ENCODE measurements around the gene LFNG.
"Not testable (repeated sequence)": the region's sequence is repeated elsewhere in the genome, so short reads cannot be mapped to it uniquely, and the experiment has no call there.

LFNG gene

GRCh38 chr7:2563955-2564354 is 44.4 kb downstream of the LFNG start:
- not testable (repeated sequence) for H3K9ac ChIP-seq (ENCODE audit: low read length); H2BK5ac ChIP-seq (ENCODE audit: low read length); H4K8ac ChIP-seq (ENCODE audit: low read depth, low read length); H3K4me2 ChIP-seq (ENCODE audit: low read length); H3K56ac ChIP-seq (ENCODE audit: low read length); H3K27me3 ChIP-seq (ENCODE audit: insufficient read depth, low read length, poor library complexity); DNase-seq; H3K36me3 ChIP-seq (ENCODE audit: control insufficient read depth, insufficient read depth, low read length); H3K79me1 ChIP-seq (ENCODE audit: low read length); H3K4me1 ChIP-seq (ENCODE audit: control insufficient read depth, low read depth, low read length); H2AK5ac ChIP-seq (ENCODE audit: low read length); H3K4ac ChIP-seq (ENCODE audit: low read depth, low read length); H3K79me2 ChIP-seq (ENCODE audit: control insufficient read depth, insufficient read depth, low read length); H3K18ac ChIP-seq (ENCODE audit: low read length); H3K23ac ChIP-seq (ENCODE audit: low read length); H3K4me3 ChIP-seq (ENCODE audit: low read length); H3K27ac ChIP-seq (ENCODE audit: low read depth, low read length); H2BK120ac ChIP-seq (ENCODE audit: low read depth, low read length); H4K5ac ChIP-seq (ENCODE audit: low read length); H2BK15ac ChIP-seq (replicated peaks; ENCODE audit: low read depth)
- no CpG with 5 or more reads among the region's 3 CpGs for WGBS (ENCODE audit: extremely low coverage, insufficient coverage, low lambda C conversion rate)

GRCh38 chr7:2564970-2565540 is 45.5 kb downstream of the LFNG start:
- WGBS (ENCODE audit: extremely low coverage, insufficient coverage, low lambda C conversion rate): no CpG with 5 or more reads among the region's 12 CpGs

GRCh38 chr7:2566348-2566889 is 46.8 kb downstream of the LFNG start:
- Histone ChIP-seq H3K79me1 (ENCODE audit: low read length) (no peaks in the 10 kb centered on the region), H4K8ac (ENCODE audit: low read depth, low read length) (no peak overlapping the region), H4K5ac (ENCODE audit: low read length) (no peak overlapping the region), H2AK5ac (ENCODE audit: low read length) (no peak overlapping the region), H3K9ac (ENCODE audit: low read length) (no peak overlapping the region), H2BK120ac (ENCODE audit: low read depth, low read length) (no peak overlapping the region), H3K4me1 (ENCODE audit: control insufficient read depth, low read depth, low read length) (no peaks in the 10 kb centered on the region), H2BK15ac (replicated peaks; ENCODE audit: low read depth) (no peak overlapping the region), H3K27ac (ENCODE audit: low read depth, low read length) (no peak overlapping the region), H3K56ac (ENCODE audit: low read length) (no peak overlapping the region), H3K79me2 (ENCODE audit: control insufficient read depth, insufficient read depth, low read length) (no peaks in the 10 kb centered on the region), H3K4me3 (ENCODE audit: low read length) (no peak overlapping the region), H2BK5ac (ENCODE audit: low read length) (no peak overlapping the region), H3K27me3 (ENCODE audit: insufficient read depth, low read length, poor library complexity) (no peaks in the 10 kb centered on the region), H3K4me2 (ENCODE audit: low read length) (no peak overlapping the region), H3K18ac (ENCODE audit: low read length) (no peak overlapping the region), H3K23ac (ENCODE audit: low read length) (no peak overlapping the region), H3K4ac (ENCODE audit: low read depth, low read length) (no peak overlapping the region), H3K36me3 (ENCODE audit: control insufficient read depth, insufficient read depth, low read length) (no peaks in the 10 kb centered on the region)
- no peak for DNase-seq
- no CpG with 5 or more reads among the region's 8 CpGs for WGBS (ENCODE audit: extremely low coverage, insufficient coverage, low lambda C conversion rate)

More at GRCh38 chr7:2564970-2565540, 45.5 kb downstream of the LFNG start:
- no peaks in the 10 kb centered on the region for H3K27me3 ChIP-seq (ENCODE audit: insufficient read depth, low read length, poor library complexity)
- no peak for DNase-seq
- H3K79me2 ChIP-seq (ENCODE audit: control insufficient read depth, insufficient read depth, low read length): no peaks in the 10 kb centered on the region
- H2BK15ac ChIP-seq (replicated peaks; ENCODE audit: low read depth): no peak overlapping the region
- no peak overlapping the region for H3K4ac ChIP-seq (ENCODE audit: low read depth, low read length)
- H3K18ac ChIP-seq (ENCODE audit: low read length): no peak overlapping the region
- H3K4me1 ChIP-seq (ENCODE audit: control insufficient read depth, low read depth, low read length): no peaks in the 10 kb centered on the region
- peaks cover 2% of the 10 kb centered on the region for H3K79me1 ChIP-seq (ENCODE audit: low read length)
- no peak overlapping the region for H2BK120ac ChIP-seq (ENCODE audit: low read depth, low read length)
- no peak overlapping the region for H2AK5ac ChIP-seq (ENCODE audit: low read length)
- H3K23ac ChIP-seq (ENCODE audit: low read length): no peak overlapping the region
- H3K4me3 ChIP-seq (ENCODE audit: low read length): no peak overlapping the region
- H4K8ac ChIP-seq (ENCODE audit: low read depth, low read length): no peak overlapping the region
- no peak overlapping the region for H3K56ac ChIP-seq (ENCODE audit: low read length)
- H3K36me3 ChIP-seq (ENCODE audit: control insufficient read depth, insufficient read depth, low read length): no peaks in the 10 kb centered on the region
- no peak overlapping the region for H3K9ac ChIP-seq (ENCODE audit: low read length)
- no peak overlapping the region for H2BK5ac ChIP-seq (ENCODE audit: low read length)
- H3K4me2 ChIP-seq (ENCODE audit: low read length): no peak overlapping the region
- no peak overlapping the region for H3K27ac ChIP-seq (ENCODE audit: low read depth, low read length)
- H4K5ac ChIP-seq (ENCODE audit: low read length): no peak overlapping the region

GRCh38 chr7:2566890-2567678 is 47.5 kb downstream of the LFNG start:
- no peaks in the 10 kb centered on the region for H3K4me1 ChIP-seq (ENCODE audit: control insufficient read depth, low read depth, low read length)
- H2BK15ac ChIP-seq (replicated peaks; ENCODE audit: low read depth): no peak overlapping the region
- no peak overlapping the region for H4K8ac ChIP-seq (ENCODE audit: low read depth, low read length)
- H3K9ac ChIP-seq (ENCODE audit: low read length): no peak overlapping the region
- H3K23ac ChIP-seq (ENCODE audit: low read length): no peak overlapping the region
- H3K36me3 ChIP-seq (ENCODE audit: control insufficient read depth, insufficient read depth, low read length): no peaks in the 10 kb centered on the region
- H3K79me2 ChIP-seq (ENCODE audit: control insufficient read depth, insufficient read depth, low read length): no peaks in the 10 kb centered on the region
- peak overlapping the region; percentile 5 for H3K56ac ChIP-seq (ENCODE audit: low read length)
- DNase-seq: no peak
- no peak overlapping the region for H3K18ac ChIP-seq (ENCODE audit: low read length)
- no peak overlapping the region for H3K27ac ChIP-seq (ENCODE audit: low read depth, low read length)
- no peak overlapping the region for H4K5ac ChIP-seq (ENCODE audit: low read length)
- no peaks in the 10 kb centered on the region for H3K27me3 ChIP-seq (ENCODE audit: insufficient read depth, low read length, poor library complexity)
- WGBS (ENCODE audit: extremely low coverage, insufficient coverage, low lambda C conversion rate): no CpG with 5 or more reads among the region's 28 CpGs
- no peak overlapping the region for H2BK5ac ChIP-seq (ENCODE audit: low read length)
- no peak overlapping the region for H3K4ac ChIP-seq (ENCODE audit: low read depth, low read length)
- H2AK5ac ChIP-seq (ENCODE audit: low read length): no peak overlapping the region
- H3K4me2 ChIP-seq (ENCODE audit: low read length): no peak overlapping the region
- no peak overlapping the region for H2BK120ac ChIP-seq (ENCODE audit: low read depth, low read length)
- H3K4me3 ChIP-seq (ENCODE audit: low read length): no peak overlapping the region
- H3K79me1 ChIP-seq (ENCODE audit: low read length): no peaks in the 10 kb centered on the region

- Histone ChIP-seq H3K18ac (ENCODE audit: low read length) (no peak overlapping the region), H3K27ac (ENCODE audit: low read depth, low read length) (no peak overlapping the region), H3K36me3 (ENCODE audit: control insufficient read depth, insufficient read depth, low read length) (no peaks in the 10 kb centered on the region), H3K23ac (ENCODE audit: low read length) (no peak overlapping the region), H4K5ac (ENCODE audit: low read length) (no peak overlapping the region), H4K8ac (ENCODE audit: low read depth, low read length) (no peak overlapping the region), H2BK5ac (ENCODE audit: low read length) (no peak overlapping the region), H3K27me3 (ENCODE audit: insufficient read depth, low read length, poor library complexity) (no peaks in the 10 kb centered on the region), H2BK120ac (ENCODE audit: low read depth, low read length) (no peak overlapping the region), H3K4me3 (ENCODE audit: low read length) (no peak overlapping the region), H3K79me2 (ENCODE audit: control insufficient read depth, insufficient read depth, low read length) (no peaks in the 10 kb centered on the region), H3K56ac (ENCODE audit: low read length) (no peak overlapping the region), H3K9ac (ENCODE audit: low read length) (no peak overlapping the region), H2AK5ac (ENCODE audit: low read length) (no peak overlapping the region), H3K79me1 (ENCODE audit: low read length) (no peaks in the 10 kb centered on the region), H3K4me1 (ENCODE audit: control insufficient read depth, low read depth, low read length) (no peaks in the 10 kb centered on the region), H2BK15ac (replicated peaks; ENCODE audit: low read depth) (no peak overlapping the region), H3K4ac (ENCODE audit: low read depth, low read length) (no peak overlapping the region), H3K4me2 (ENCODE audit: low read length) (no peak overlapping the region)
- DNase-seq: peak; percentile 73
- WGBS (ENCODE audit: extremely low coverage, insufficient coverage, low lambda C conversion rate): no CpG with 5 or more reads among the region's 16 CpGs
Measured at GRCh38 chr7:2567679-2568278, 48.2 kb downstream of the LFNG start.
